ENCODE measurements around the gene SYNE2. TPM values are rescaled to one million over a fixed set of nuclear protein-coding genes. Genes with fewer than 3 reads are reported as not detected.

Gene SYNE2
- total RNA-seq, 1 experiment from 2014 or later = 16.0 TPM

- Histone ChIP-seq H3K9me2 (replicated peaks; ENCODE audit: low read length) (no peaks in the 10 kb centered on the region), H3K27me3 (ENCODE audit: low read length) (no peaks in the 10 kb centered on the region), H3F3A (ENCODE audit: low read length, unreplicated experiment) (no peaks in the 10 kb centered on the region), H3K4me1 (ENCODE audit: insufficient read depth, low read length) (peaks cover 25% of the 10 kb centered on the region), H2AFZ (ENCODE audit: low read length) (no peak overlapping the region), H3K36me3 (ENCODE audit: low read depth, low read length) (no peaks in the 10 kb centered on the region), H4K20me1 (ENCODE audit: low read length) (no peaks in the 10 kb centered on the region), H3K9ac (ENCODE audit: low read length) (no peak overlapping the region), H3K4me3 (ENCODE audit: low read length) (no peak overlapping the region), H3K9me3 (ENCODE audit: low read length) (no peaks in the 10 kb centered on the region), H3K4me2 (ENCODE audit: low read length) (0 out of 2 replicates have a peak overlapping the region, but pooled peaks have one; percentile 12), H3K79me2 (ENCODE audit: low read length) (no peaks in the 10 kb centered on the region), H3K27ac (ENCODE audit: low read length) (peak overlapping the region; percentile 37)
- no TSS peak for BruUV-seq (replicated peaks)
- ATAC-seq (peak; percentile 23), DNase-seq (peak; percentile 35)
- TF ChIP-seq EZH2phosphoT487 (IDR thresholded peaks at IDR 0.05; ENCODE audit: borderline replicate concordance, low read length) (no peak), CTCF (conservative IDR thresholded peaks at IDR 0.05; ENCODE audit: low read depth, low read length) (no peak), EZH2 (IDR thresholded peaks at IDR 0.05; ENCODE audit: low read length, unreplicated experiment) (no peak)
- POLR2A ChIA-PET (ENCODE audit: unreplicated experiment) = no interaction called here
- intact Hi-C loops (cut with micrococcal nuclease) = no loop called here
- CTCF ChIA-PET = no interaction called here
These were observed 206.8 kb downstream of the SYNE2 start for GRCh38 chr14:64059454-64060198.

GRCh38 chr14:64060199-64060545 is 207.4 kb downstream of the SYNE2 start:
- ChIA-PET POLR2A (ENCODE audit: unreplicated experiment) (interaction anchor here (0.6 kb wide), 1 partner anchor 1118 kb away, joined by 3 read pairs; no protein-coding TSS in a partner anchor), CTCF (interaction anchor here (1.6 kb wide), 1 partner anchor 77 kb away, joined by 11 read pairs; no protein-coding TSS in a partner anchor)
- H3K4me2 ChIP-seq (ENCODE audit: low read length) = peak overlapping the region; percentile 12; the same call in 1 of the 2 replicates
- ATAC-seq (peak; percentile 72), DNase-seq (peak; percentile 62)
- no peaks in the 10 kb centered on the region for H3K9me3 ChIP-seq (ENCODE audit: low read length)
- H2AFZ ChIP-seq (ENCODE audit: low read length) = 0 out of 2 replicates have a peak overlapping the region, but pooled peaks have one; percentile 11
- no peak overlapping the region; the same call in 1 of the 2 replicates for H3K9ac ChIP-seq (ENCODE audit: low read length)
- intact Hi-C loops (cut with micrococcal nuclease) = no loop called here
- BruUV-seq (replicated peaks) = no TSS peak
- TF ChIP-seq EZH2 (IDR thresholded peaks at IDR 0.05; ENCODE audit: low read length, unreplicated experiment) (no peak), CTCF (conservative IDR thresholded peaks at IDR 0.05; ENCODE audit: low read depth, low read length) (no peak), EZH2phosphoT487 (IDR thresholded peaks at IDR 0.05; ENCODE audit: borderline replicate concordance, low read length) (no peak)
- peak overlapping the region; percentile 37 for H3K27ac ChIP-seq (ENCODE audit: low read length)
- no peaks in the 10 kb centered on the region for H4K20me1 ChIP-seq (ENCODE audit: low read length)
- H3K9me2 ChIP-seq (replicated peaks; ENCODE audit: low read length) = no peaks in the 10 kb centered on the region
- no peaks in the 10 kb centered on the region for H3F3A ChIP-seq (ENCODE audit: low read length, unreplicated experiment)
- peaks cover 25% of the 10 kb centered on the region for H3K4me1 ChIP-seq (ENCODE audit: insufficient read depth, low read length)
- H3K36me3 ChIP-seq (ENCODE audit: low read depth, low read length) = no peaks in the 10 kb centered on the region
- no peaks in the 10 kb centered on the region for H3K27me3 ChIP-seq (ENCODE audit: low read length)
- H3K79me2 ChIP-seq (ENCODE audit: low read length) = no peaks in the 10 kb centered on the region
- no peak overlapping the region for H3K4me3 ChIP-seq (ENCODE audit: low read length)

Measured in PC-3 (cell line).